Measurements from ENCODE around the gene ABHD2.

Gene ABHD2

DNA sequence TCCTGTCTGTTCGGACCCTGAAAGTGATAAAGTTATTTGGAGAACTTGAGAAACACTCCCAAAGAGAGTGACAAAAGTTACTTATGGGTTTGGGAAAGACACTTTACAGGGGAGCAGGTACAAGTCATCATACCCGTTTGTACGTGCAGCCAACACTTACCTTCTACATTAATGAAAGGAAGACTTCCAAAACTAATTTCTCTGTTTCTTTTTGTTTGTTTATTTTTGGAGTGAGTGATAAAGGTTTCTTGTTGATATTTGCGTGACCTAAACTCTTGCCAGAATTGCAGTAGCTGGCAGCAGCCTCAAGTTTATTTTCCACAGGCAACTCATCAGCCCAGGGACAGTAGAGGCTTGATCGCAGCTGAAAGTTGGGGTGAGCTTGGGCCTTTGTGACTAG, 8.4 kb downstream of the ABHD2 start:
- Histone ChIP-seq H3K9me3 (ENCODE audit: control insufficient read depth, low read length) (no peaks in the 10 kb centered on the region), H3K27ac (ENCODE audit: insufficient read depth, low read length, poor library complexity, severe bottlenecking) (no peak overlapping the region), H3K27me3 (replicated peaks; ENCODE audit: control insufficient read depth, insufficient read depth, low read length, poor library complexity, severe bottlenecking) (no peaks in the 10 kb centered on the region), H3K4me3 (ENCODE audit: insufficient read depth, low read depth, low read length, poor library complexity, severe bottlenecking) (no peak overlapping the region), H3K4me1 (ENCODE audit: control insufficient read depth, insufficient read depth, low read length, poor library complexity, severe bottlenecking) (peaks cover 4% of the 10 kb centered on the region), H3K36me3 (ENCODE audit: control insufficient read depth, insufficient read depth, low read length) (no peaks in the 10 kb centered on the region)
- DNase-seq: no peak

DNA sequence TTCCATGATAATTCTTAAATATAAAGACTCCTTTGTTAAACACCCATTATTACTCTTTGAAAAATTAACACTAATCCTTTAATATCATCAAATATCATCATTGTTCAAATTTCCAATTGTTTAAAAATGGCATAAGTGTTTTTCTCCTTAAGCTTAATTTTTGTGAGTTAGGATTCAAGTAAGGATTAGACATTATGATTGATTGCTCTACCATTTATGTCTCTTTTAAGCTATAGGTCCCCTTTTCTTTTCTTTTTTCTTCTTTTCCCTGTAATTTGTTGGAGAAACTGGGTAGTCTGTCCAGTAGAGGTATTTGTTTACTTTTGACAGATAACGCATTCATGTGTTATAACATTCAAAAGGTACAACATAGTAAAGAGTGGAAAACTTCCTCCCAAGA, 9.1 kb downstream of the ABHD2 start:
- DNase-seq: no peak
- Histone ChIP-seq H3K27ac (ENCODE audit: insufficient read depth, low read length, poor library complexity, severe bottlenecking) (no peak overlapping the region), H3K4me1 (ENCODE audit: control insufficient read depth, insufficient read depth, low read length, poor library complexity, severe bottlenecking) (no peaks in the 10 kb centered on the region), H3K9me3 (ENCODE audit: control insufficient read depth, low read length) (no peaks in the 10 kb centered on the region), H3K27me3 (replicated peaks; ENCODE audit: control insufficient read depth, insufficient read depth, low read length, poor library complexity, severe bottlenecking) (no peaks in the 10 kb centered on the region), H3K36me3 (ENCODE audit: control insufficient read depth, insufficient read depth, low read length) (peaks cover 3% of the 10 kb centered on the region), H3K4me3 (ENCODE audit: insufficient read depth, low read depth, low read length, poor library complexity, severe bottlenecking) (no peak overlapping the region)

DNA sequence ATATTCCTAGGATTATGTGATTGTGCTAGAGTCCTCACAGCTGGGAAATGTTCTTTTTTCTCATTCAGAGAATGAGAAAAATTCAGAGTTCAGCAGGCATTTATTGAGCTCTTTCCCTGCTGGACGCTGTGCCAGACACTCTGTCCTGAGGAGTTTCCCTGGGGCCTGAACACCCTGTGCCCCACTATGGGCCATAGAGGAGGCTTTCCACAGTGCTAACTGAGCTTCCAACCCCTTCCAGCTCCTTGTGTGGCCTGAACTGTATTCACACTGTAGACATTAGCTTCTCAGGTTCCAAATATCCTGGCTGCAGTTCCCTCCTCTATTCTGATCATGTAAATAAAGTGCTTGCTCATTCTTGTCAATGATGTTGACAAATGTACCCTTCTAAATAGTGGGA, 10.0 kb downstream of the ABHD2 start:
- Histone ChIP-seq H3K9me3 (ENCODE audit: control insufficient read depth, low read length) (no peaks in the 10 kb centered on the region), H3K36me3 (ENCODE audit: control insufficient read depth, insufficient read depth, low read length) (peaks cover 3% of the 10 kb centered on the region), H3K27me3 (replicated peaks; ENCODE audit: control insufficient read depth, insufficient read depth, low read length, poor library complexity, severe bottlenecking) (no peaks in the 10 kb centered on the region), H3K4me1 (ENCODE audit: control insufficient read depth, insufficient read depth, low read length, poor library complexity, severe bottlenecking) (no peaks in the 10 kb centered on the region), H3K27ac (ENCODE audit: insufficient read depth, low read length, poor library complexity, severe bottlenecking) (no peak overlapping the region), H3K4me3 (ENCODE audit: insufficient read depth, low read depth, low read length, poor library complexity, severe bottlenecking) (no peak overlapping the region)
- no peak for DNase-seq

DNA sequence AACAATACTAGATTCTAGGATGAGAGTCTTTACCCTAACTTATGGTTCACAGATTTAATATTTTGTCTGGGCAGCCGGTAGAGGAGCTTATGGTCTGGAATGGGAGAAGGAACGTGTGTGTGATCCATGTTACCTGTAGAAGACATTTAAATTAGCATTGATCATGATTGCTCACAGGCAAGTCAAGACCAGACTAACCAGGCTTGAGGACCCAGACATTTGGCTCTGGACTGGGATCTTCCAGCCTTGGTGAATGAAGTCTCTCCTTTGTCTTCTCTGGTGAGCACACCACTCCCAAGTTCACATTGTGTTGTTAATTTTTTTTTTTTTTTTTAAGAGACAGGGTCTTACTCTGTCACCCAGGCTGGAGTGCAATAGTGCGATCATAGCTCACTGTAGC, 11.7 kb downstream of the ABHD2 start:
- Histone ChIP-seq H3K9me3 (ENCODE audit: control insufficient read depth, low read length) (no peaks in the 10 kb centered on the region), H3K4me3 (ENCODE audit: insufficient read depth, low read depth, low read length, poor library complexity, severe bottlenecking) (no peak overlapping the region), H3K27me3 (replicated peaks; ENCODE audit: control insufficient read depth, insufficient read depth, low read length, poor library complexity, severe bottlenecking) (no peaks in the 10 kb centered on the region), H3K36me3 (ENCODE audit: control insufficient read depth, insufficient read depth, low read length) (peaks cover 15% of the 10 kb centered on the region), H3K27ac (ENCODE audit: insufficient read depth, low read length, poor library complexity, severe bottlenecking) (no peak overlapping the region), H3K4me1 (ENCODE audit: control insufficient read depth, insufficient read depth, low read length, poor library complexity, severe bottlenecking) (no peaks in the 10 kb centered on the region)
- DNase-seq: no peak

DNA sequence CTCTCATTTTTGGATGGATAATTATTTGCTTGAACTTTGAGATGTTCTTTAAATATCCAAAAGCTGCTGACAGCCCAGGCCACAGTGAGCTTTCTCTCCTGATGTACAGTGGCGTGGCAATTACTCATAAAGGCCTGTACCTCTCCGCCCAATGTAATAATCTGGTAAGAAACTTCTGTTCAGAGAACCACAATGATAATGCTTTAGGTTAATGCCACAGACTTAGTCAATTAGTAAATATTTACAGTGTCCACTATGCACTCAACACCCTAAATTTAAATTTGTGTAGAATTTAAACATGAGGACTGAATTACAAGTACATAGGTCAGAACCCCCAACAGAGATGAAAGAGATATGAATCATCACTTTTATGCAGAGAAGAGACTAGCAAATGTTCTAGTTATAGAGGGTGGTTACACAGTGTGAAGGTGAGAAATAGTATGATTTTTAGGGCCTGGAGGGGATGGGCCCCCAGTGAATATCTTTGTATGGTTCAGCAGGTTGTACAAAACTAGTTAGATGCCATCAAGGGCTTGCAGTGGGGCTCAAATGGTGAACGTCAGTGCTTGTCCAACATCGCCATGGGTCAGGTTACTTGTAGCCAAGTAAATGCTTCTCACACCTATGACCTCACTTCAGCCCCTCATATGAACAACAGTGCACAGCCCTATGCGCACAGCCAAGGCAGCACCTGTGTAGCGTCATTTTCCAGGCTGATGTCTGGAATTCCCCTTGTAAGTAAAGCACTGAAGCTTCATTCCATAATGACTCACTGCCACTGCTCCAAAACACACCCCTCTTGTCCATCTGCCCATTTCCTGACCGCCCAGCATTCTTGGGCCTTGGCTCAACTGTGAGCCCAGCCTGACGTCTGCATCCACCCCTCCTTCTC, 13.3 kb downstream of the ABHD2 start:
- DNase-seq: no peak
- no peak overlapping the region for H3K4me3 ChIP-seq (ENCODE audit: insufficient read depth, low read depth, low read length, poor library complexity, severe bottlenecking)
- H3K27ac ChIP-seq (ENCODE audit: insufficient read depth, low read length, poor library complexity, severe bottlenecking): no peak overlapping the region

DNA sequence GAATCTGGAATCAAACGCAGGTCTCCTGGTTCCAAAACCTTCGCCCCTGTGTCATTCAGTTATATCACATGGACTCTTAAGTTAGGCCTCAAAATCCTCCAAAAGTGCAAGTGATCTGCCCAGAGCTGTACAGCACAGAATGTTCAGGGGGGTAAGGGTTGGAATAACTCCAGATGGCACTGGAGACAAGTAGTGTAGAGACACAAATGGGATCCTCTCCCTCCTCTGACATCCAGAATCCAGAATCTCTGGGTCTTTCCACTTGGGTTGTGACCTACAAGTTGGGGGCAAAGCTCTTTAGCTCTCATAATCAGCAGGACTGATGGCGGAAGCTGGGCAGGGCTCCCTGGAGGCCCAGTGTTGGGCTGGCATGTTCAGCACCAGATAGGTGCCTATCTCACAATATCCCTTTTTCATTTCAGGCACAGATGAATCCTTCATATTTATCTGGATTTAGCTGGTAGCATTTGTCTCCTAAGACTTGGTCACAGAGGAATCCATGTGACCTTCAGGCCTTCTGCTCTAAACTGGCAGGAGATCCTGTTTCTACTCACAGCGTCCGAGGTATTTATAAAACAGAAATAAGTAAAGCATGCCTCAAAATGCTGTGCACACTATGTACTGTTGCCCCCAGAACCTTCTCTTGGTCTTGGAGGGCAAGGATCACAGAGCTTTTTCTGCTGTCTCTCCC, 15.4 kb downstream of the ABHD2 start:
- H3K27me3 ChIP-seq (replicated peaks; ENCODE audit: control insufficient read depth, insufficient read depth, low read length, poor library complexity, severe bottlenecking): no peaks in the 10 kb centered on the region
- DNase-seq: no peak
- H3K36me3 ChIP-seq (ENCODE audit: control insufficient read depth, insufficient read depth, low read length): peaks cover 15% of the 10 kb centered on the region
- H3K4me3 ChIP-seq (ENCODE audit: insufficient read depth, low read depth, low read length, poor library complexity, severe bottlenecking): no peak overlapping the region
- no peaks in the 10 kb centered on the region for H3K4me1 ChIP-seq (ENCODE audit: control insufficient read depth, insufficient read depth, low read length, poor library complexity, severe bottlenecking)
- no peaks in the 10 kb centered on the region for H3K9me3 ChIP-seq (ENCODE audit: control insufficient read depth, low read length)
- H3K27ac ChIP-seq (ENCODE audit: insufficient read depth, low read length, poor library complexity, severe bottlenecking): no peak overlapping the region

More for the DNA sequence above, 13.3 kb downstream of the ABHD2 start:
- H3K27me3 ChIP-seq (replicated peaks; ENCODE audit: control insufficient read depth, insufficient read depth, low read length, poor library complexity, severe bottlenecking): no peaks in the 10 kb centered on the region
- H3K36me3 ChIP-seq (ENCODE audit: control insufficient read depth, insufficient read depth, low read length): peaks cover 15% of the 10 kb centered on the region
- no peaks in the 10 kb centered on the region for H3K4me1 ChIP-seq (ENCODE audit: control insufficient read depth, insufficient read depth, low read length, poor library complexity, severe bottlenecking)
- no peaks in the 10 kb centered on the region for H3K9me3 ChIP-seq (ENCODE audit: control insufficient read depth, low read length)

DNA sequence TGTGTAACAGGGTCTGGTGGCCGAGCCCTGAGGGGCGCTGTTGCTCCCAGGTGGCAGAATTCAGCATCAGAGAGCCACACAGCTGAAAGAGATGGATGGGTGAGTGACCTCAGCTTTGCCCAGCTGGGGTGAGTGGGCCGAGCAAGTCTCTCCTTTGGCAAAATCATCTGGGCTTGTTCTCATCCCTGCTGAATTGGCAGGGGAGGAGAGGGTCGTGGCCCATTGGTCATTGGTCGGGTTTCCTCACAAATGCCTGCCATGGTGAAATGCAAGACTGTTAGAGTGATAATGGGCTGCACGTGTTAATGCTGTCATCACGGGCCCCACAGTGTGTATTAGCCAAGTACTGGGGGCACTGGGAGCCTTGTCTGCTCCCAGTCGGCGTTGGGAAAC, 15.9 kb downstream of the ABHD2 start:
- H3K36me3 ChIP-seq (ENCODE audit: control insufficient read depth, insufficient read depth, low read length): peaks cover 15% of the 10 kb centered on the region
- no peak overlapping the region for H3K27ac ChIP-seq (ENCODE audit: insufficient read depth, low read length, poor library complexity, severe bottlenecking)
- no peaks in the 10 kb centered on the region for H3K4me1 ChIP-seq (ENCODE audit: control insufficient read depth, insufficient read depth, low read length, poor library complexity, severe bottlenecking)

DNA sequence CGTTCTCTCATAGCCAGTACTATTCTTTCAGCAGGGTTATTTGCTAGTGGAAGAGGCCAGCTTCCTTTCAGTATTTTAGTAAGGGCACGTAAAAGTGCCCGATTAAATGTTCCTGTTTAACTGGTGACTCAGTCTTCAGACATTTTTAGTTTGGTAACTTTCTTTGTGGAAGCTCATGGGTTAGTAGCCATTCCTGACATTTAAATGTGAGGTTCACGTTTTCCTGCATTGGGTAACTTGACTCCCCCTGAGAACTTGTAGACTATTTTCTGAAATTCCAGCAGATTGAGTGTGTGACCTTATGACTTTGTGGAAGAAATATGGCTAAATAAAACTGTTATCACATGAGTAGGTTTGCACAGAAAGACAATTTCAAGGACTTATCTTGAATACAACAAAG, 16.9 kb downstream of the ABHD2 start:
- H3K4me1 ChIP-seq (ENCODE audit: control insufficient read depth, insufficient read depth, low read length, poor library complexity, severe bottlenecking): no peaks in the 10 kb centered on the region
- H3K27me3 ChIP-seq (replicated peaks; ENCODE audit: control insufficient read depth, insufficient read depth, low read length, poor library complexity, severe bottlenecking): no peaks in the 10 kb centered on the region
- H3K27ac ChIP-seq (ENCODE audit: insufficient read depth, low read length, poor library complexity, severe bottlenecking): no peak overlapping the region
- no peak for DNase-seq
- no peaks in the 10 kb centered on the region for H3K9me3 ChIP-seq (ENCODE audit: control insufficient read depth, low read length)
- H3K4me3 ChIP-seq (ENCODE audit: insufficient read depth, low read depth, low read length, poor library complexity, severe bottlenecking): no peak overlapping the region
- peaks cover 15% of the 10 kb centered on the region for H3K36me3 ChIP-seq (ENCODE audit: control insufficient read depth, insufficient read depth, low read length)

More for the DNA sequence above, 15.9 kb downstream of the ABHD2 start:
- no peaks in the 10 kb centered on the region for H3K27me3 ChIP-seq (replicated peaks; ENCODE audit: control insufficient read depth, insufficient read depth, low read length, poor library complexity, severe bottlenecking)
- H3K9me3 ChIP-seq (ENCODE audit: control insufficient read depth, low read length): no peaks in the 10 kb centered on the region
- H3K4me3 ChIP-seq (ENCODE audit: insufficient read depth, low read depth, low read length, poor library complexity, severe bottlenecking): no peak overlapping the region
- no peak for DNase-seq

DNA sequence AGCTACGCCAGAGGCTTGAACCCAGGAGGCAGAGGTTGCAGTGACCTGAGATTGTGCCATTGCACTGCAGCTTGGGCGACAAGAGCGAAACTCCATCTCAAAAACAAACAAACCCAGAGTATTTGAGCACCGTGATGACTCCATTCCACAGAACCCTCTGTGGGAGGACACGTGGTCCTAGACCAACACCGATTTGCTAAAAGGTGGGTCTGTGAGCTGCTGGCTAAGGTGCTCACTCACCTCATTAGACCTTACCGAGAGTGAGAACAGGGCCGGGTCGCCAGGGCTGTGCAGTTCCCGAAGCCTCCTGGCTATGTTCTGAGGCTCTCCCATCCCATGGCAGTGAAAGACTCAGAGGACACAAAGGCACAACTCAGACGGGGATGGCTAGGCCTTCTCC, 17.9 kb downstream of the ABHD2 start:
- H3K9me3 ChIP-seq (ENCODE audit: control insufficient read depth, low read length): no peaks in the 10 kb centered on the region
- H3K36me3 ChIP-seq (ENCODE audit: control insufficient read depth, insufficient read depth, low read length): peaks cover 15% of the 10 kb centered on the region
- no peaks in the 10 kb centered on the region for H3K27me3 ChIP-seq (replicated peaks; ENCODE audit: control insufficient read depth, insufficient read depth, low read length, poor library complexity, severe bottlenecking)
- no peak for DNase-seq
- no peaks in the 10 kb centered on the region for H3K4me1 ChIP-seq (ENCODE audit: control insufficient read depth, insufficient read depth, low read length, poor library complexity, severe bottlenecking)
- H3K4me3 ChIP-seq (ENCODE audit: insufficient read depth, low read depth, low read length, poor library complexity, severe bottlenecking): no peak overlapping the region
- no peak overlapping the region for H3K27ac ChIP-seq (ENCODE audit: insufficient read depth, low read length, poor library complexity, severe bottlenecking)

DNA sequence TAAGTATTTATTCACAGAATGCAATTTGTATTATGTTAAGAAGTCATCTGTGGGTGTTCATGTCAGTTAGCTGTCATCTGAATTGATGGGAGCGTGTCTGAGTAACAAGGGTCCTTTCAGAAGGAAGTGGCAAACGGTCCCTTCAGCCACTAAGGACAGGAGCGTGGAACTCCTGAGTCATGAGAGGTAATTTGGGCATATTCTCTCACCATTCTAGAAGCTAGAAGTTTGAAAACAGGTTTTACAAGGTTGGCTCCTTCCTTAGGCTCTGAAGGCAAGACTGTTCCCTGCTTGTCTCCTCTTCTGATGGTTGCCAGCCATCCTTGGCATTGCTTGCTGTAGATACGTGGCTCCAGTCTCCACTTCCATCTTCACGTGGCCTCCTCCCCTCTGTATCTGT, 19.7 kb downstream of the ABHD2 start:
- Histone ChIP-seq H3K9me3 (ENCODE audit: control insufficient read depth, low read length) (no peaks in the 10 kb centered on the region), H3K27ac (ENCODE audit: insufficient read depth, low read length, poor library complexity, severe bottlenecking) (no peak overlapping the region), H3K4me1 (ENCODE audit: control insufficient read depth, insufficient read depth, low read length, poor library complexity, severe bottlenecking) (no peaks in the 10 kb centered on the region), H3K36me3 (ENCODE audit: control insufficient read depth, insufficient read depth, low read length) (peaks cover 13% of the 10 kb centered on the region), H3K27me3 (replicated peaks; ENCODE audit: control insufficient read depth, insufficient read depth, low read length, poor library complexity, severe bottlenecking) (no peaks in the 10 kb centered on the region), H3K4me3 (ENCODE audit: insufficient read depth, low read depth, low read length, poor library complexity, severe bottlenecking) (no peak overlapping the region)
- no peak for DNase-seq
